BJ (cell line): ENCODE measurements around the gene PADI3. TPM values are rescaled to one million over a fixed set of nuclear protein-coding genes. Genes with fewer than 3 reads are reported as not detected.

Experiments used
- CTCF ChIA-PET: fragments of 350-600 bp; formaldehyde crosslinking; extraction: SDS; loops from one replicate; lab custom pipeline; 2021; ENCODE audit warnings: antibody characterized with exemption, inconsistent platforms; lab: Yijun Ruan, JAX
- POLR2A ChIA-PET: fragments of 300-600 bp; sonication (Branson Sonifier 250); formaldehyde crosslinking; extraction: SDS; loops from one replicate; lab custom pipeline; 2021; ENCODE audit warnings: antibody characterized with exemption; lab: Charles Lee
- DNase-seq: peaks from one replicate; pipeline ENCODE4 v3.0.0-alpha.2; 2011; ENCODE audit warnings: low read depth
- H3K27me3 ChIP-seq: 2 replicates; pipeline ENCODE4 v1.6.0; 2011; ENCODE audit warnings: low read length; ENCODE audit not compliant: control insufficient read depth, insufficient read depth
- H3K36me3 ChIP-seq: 2 replicates; pipeline ENCODE4 v1.5.1; 2011; ENCODE audit warnings: low read length; ENCODE audit not compliant: control insufficient read depth, insufficient read depth
- H3K4me3 ChIP-seq: 2 replicates; pipeline ENCODE4 v1.5.1; 2011; ENCODE audit warnings: low read depth, mild to moderate bottlenecking, control low read depth, low read length
- polyA plus RNA-seq: library from polyadenylated mRNA; depleted of rRNA; stranded (reverse); fragments of >200 nt; gene quantifications from 2 replicates; pipeline ENCODE4 v1.2.3, GENCODE V29; 2011
- TF ChIP-seq, protein P1 (sequence below): IDR thresholded peaks from 2 replicates; pipeline ENCODE4 v1.5.1; 2011; ENCODE audit warnings: low read depth, mild to moderate bottlenecking, control low read depth, inconsistent platforms, low read length, moderate library complexity; ENCODE audit not compliant: insufficient read depth

PADI3 gene
- polyA plus RNA-seq, 1 experiment, result not detected

DNA sequence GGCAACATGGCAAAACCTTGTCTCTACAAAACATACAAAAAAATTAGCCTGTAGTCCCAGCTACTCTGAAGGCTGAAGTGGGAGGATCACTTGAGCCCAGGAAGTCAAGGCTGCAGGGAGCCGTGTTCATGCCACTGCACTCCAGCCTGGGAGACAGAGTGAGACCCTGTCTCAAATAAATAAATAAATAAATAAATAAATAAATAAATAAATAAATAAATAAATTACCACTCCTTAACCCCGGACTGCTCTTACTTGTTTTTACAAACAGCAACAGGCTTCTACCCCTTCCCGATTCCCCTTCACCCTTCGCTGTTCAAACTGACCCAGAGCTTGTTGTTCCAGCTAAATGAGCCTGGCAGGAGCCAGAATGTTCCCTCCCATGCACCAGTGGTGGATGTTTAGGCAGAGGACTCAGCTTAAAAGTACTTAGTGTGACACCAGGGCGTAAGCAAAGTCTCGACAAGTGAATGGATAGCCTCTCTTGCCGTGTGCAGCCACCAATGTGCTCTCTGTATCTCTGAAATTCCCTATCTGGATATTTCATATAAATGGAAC lies 21.5 kb upstream of the PADI3 start:
- Histone ChIP-seq H3K36me3 (no peaks in the 10 kb centered on the region), H3K4me3 (no peak overlapping the region), H3K27me3 (no peaks in the 10 kb centered on the region; the same call in 1 of the 2 replicates)
- no peak for DNase-seq
- TF ChIP-seq, protein P1, sequence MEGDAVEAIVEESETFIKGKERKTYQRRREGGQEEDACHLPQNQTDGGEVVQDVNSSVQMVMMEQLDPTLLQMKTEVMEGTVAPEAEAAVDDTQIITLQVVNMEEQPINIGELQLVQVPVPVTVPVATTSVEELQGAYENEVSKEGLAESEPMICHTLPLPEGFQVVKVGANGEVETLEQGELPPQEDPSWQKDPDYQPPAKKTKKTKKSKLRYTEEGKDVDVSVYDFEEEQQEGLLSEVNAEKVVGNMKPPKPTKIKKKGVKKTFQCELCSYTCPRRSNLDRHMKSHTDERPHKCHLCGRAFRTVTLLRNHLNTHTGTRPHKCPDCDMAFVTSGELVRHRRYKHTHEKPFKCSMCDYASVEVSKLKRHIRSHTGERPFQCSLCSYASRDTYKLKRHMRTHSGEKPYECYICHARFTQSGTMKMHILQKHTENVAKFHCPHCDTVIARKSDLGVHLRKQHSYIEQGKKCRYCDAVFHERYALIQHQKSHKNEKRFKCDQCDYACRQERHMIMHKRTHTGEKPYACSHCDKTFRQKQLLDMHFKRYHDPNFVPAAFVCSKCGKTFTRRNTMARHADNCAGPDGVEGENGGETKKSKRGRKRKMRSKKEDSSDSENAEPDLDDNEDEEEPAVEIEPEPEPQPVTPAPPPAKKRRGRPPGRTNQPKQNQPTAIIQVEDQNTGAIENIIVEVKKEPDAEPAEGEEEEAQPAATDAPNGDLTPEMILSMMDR, result no peak
- POLR2A ChIA-PET, result no interaction called here
- CTCF ChIA-PET, result interaction anchor here (0.7 kb wide), 1 partner anchor 9 kb away, joined by 4 read pairs; no protein-coding TSS in a partner anchor

DNA sequence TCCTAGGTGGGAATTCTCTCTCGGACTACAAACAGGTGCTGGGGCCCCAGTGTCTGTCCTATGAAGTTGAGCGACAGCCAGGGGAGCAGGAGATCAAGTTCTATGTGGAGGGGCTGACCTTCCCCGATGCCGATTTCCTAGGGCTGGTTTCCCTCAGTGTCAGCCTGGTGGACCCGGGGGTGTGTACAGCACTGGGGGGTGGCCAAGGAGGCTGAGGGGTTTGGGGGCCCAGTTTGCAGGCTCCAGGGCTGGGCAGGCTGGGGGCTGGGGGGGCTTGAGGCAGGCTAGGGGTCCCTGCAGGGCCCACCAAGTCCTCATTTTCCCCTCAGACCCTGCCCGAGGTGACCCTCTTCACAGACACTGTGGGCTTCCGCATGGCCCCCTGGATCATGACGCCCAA lies 20.3 kb upstream of the PADI3 start:
- TF ChIP-seq, protein P1, result no peak
- POLR2A ChIA-PET, result no interaction called here
- no peaks in the 10 kb centered on the region for H3K27me3 ChIP-seq
- H3K36me3 ChIP-seq, result no peaks in the 10 kb centered on the region
- CTCF ChIA-PET, result interaction anchor here (0.7 to 1.5 kb wide), 2 partner anchors 103 to 104 kb away, joined by 3 to 5 read pairs; no protein-coding TSS in a partner anchor
- H3K4me3 ChIP-seq, result no peak overlapping the region
- DNase-seq, result no peak

- CTCF ChIA-PET, result interaction anchor here (1.5 kb wide), 1 partner anchor 104 kb away, joined by 5 read pairs; no protein-coding TSS in a partner anchor
- POLR2A ChIA-PET, result no interaction called here
- DNase-seq, result no peak
- Histone ChIP-seq H3K4me3 (no peak overlapping the region), H3K36me3 (no peaks in the 10 kb centered on the region), H3K27me3 (no peaks in the 10 kb centered on the region)
- TF ChIP-seq, protein P1, result no peak
These were observed 19.5 kb upstream of the PADI3 start for GRCh38 chr1:17229379-17229778.

GRCh38 chr1:17230106-17230505 lies 18.8 kb upstream of the PADI3 start:
- no peaks in the 10 kb centered on the region for H3K27me3 ChIP-seq
- no peak for DNase-seq
- H3K4me3 ChIP-seq, result no peak overlapping the region
- no peaks in the 10 kb centered on the region for H3K36me3 ChIP-seq
- TF ChIP-seq, protein P1, result no peak
- POLR2A ChIA-PET, result no interaction called here
- CTCF ChIA-PET, result interaction anchor here (1.5 kb wide), 1 partner anchor 104 kb away, joined by 5 read pairs; no protein-coding TSS in a partner anchor

GRCh38 chr1:17230671-17231310 lies 18.1 kb upstream of the PADI3 start:
- POLR2A ChIA-PET, result no interaction called here
- CTCF ChIA-PET, result interaction anchor here (12.4 kb wide), 1 partner anchor 106 kb away, joined by 347 read pairs; the partner anchor contains the start of gene PADI2
- H3K4me3 ChIP-seq, result no peak overlapping the region
- no peak for DNase-seq
- no peaks in the 10 kb centered on the region for H3K36me3 ChIP-seq
- TF ChIP-seq, protein P1, result no peak
- no peaks in the 10 kb centered on the region for H3K27me3 ChIP-seq
